ACHN (cell line): ENCODE results near the gene CLDN9.

Experiments used
- DNase-seq: peaks from one replicate; pipeline ENCODE4 v3.0.0-alpha.2; 2015
- in situ Hi-C: cut with HindIII; loops from 2 replicates; pipeline ENCODE4 v1.10.0; 2017; ENCODE audit warnings: low sequenced_read_pairs, low pct_ligation_motif_present, low pct_unique_long_range_greater_than_20kb

CLDN9 gene

DNA sequence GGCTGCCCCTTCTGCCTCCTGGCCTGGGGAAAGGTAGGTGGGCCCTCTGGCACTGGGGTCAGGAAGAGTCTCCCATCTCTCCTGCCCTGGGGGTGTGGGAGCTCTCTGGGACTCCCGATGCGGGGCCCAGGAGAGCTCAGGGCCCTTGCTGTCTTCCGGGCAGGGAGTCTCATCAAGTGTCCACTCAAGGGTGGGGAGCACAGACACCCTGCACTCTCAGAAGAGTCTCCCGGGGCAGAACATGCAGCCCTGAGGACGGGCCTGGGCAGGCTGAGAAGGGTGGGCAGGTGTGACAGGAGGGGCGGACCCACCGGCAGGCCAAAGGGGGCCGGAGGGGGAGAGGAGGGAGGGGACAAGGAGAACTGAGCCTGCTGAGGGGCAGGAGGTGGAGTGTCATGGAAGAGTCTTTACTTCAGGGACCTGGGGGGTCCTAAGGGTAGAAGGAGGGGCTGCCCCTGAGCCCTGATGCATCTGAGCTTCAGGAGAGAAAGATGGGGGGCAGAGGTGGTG, 24.1 kb upstream of the CLDN9 start:
- in situ Hi-C loops = no loop called here
- DNase-seq = no peak

DNA sequence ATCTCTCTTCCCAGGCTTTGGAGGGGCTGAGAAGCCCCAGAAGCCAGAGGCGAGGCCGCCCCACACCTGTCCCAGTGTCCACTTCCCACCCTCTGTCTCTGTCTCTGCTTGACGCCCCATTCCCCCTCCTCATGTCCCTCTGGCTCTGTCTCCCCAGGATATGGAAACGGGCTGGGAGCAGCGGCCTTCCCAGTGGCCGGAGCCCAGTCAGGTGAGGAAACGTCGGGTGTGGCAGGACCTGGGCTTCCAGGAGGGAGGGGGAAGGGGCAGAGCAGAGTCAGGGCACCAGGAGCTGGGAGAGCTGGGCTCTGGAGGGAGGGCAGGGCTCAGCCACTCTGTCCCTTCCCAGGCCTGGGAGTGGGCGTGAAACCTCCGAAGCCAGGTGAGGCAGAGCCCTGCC, 21.8 kb upstream of the CLDN9 start:
- in situ Hi-C loops = no loop called here
- DNase-seq = no peak

DNA sequence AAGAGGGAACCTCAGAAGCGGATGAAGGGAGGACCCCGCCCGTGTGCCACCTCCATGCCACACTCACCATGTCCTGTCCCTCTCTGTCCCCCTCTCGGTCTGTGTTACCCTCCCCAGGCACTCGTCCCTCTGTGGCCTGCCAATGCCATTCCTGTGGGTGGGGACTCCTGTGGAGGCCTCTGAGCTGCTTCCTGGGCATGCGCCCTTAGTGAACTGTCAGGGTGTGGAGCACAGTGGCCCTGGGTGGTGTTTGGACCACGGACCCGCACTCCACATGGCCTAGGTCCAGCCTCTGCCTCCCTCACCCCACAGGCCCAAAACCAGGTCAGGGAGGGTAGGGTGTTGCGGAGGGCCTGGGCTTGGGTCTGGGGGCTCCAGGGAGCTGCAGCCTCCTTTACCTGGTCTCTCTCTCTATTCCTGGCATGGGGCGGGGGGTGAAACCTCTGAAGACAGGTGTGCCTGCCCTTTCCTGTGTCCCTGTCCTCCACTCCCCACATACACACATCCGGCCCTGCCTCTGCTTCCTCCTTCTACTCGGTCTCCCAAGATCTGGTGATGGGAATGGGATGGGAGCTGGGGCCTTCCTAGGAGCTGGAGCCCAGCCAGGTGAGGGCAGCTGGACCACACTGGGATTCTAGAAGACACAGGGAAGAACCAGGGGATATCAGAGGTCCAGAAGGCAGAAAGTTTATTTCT, 21.0 kb upstream of the CLDN9 start:
- DNase-seq = no peak
- in situ Hi-C loops = no loop called here

DNA sequence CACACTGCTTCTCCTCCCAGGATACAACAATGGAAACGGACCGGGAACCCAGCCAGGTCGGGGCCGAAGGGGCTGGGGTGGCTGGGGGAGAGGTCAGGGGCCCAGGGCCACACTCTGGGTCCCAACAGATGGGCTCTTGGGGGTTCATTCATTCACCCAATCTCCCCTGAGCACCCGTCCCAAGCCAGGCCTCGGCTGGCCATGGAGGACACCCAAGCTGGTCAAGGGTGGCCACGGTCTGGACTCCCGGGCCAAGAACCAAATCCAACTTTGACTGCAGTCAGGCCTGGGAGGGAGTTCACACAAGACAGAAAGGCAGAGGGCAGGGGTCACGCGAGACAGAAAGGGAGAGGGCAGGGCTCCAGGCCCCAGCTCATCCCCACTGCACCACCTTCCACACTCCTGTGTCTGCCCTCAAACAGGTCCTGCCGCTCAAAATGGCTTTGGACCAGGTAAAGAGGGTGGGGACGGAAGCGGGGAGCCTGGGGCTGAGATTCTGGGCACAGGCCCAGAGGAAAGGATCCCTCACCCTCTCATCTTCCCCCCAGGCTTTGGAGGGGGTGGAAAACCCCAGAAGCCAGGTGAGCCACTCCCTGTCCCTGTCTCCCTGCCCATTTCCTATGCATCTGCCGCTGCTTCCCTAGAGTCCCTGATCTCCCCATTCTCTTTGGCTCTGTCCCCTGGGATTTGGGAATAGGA, 20.2 kb upstream of the CLDN9 start:
- DNase-seq = no peak
- in situ Hi-C loops = no loop called here

DNA sequence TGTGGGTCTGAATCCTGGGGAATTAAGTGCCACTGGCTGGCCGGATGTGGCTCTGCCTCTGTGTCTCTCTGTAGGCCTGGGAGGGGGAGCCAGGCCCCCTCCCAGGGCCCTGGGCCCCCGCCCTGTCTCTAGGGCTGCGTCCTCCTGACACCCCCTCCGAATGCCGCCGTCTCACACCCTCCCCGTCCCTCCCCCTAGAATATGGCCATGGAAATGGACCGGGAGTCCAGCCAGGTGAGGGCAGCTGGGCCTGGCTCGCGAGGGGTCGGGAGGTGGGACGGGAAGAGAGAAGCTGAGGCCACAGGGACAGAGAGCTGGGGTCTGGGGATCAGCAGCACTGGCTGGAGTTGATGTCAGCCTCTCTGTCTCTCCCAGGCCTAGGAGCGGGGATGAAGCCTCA, 16.4 kb upstream of the CLDN9 start:
- no peak for DNase-seq
- in situ Hi-C loops = no loop called here

DNA sequence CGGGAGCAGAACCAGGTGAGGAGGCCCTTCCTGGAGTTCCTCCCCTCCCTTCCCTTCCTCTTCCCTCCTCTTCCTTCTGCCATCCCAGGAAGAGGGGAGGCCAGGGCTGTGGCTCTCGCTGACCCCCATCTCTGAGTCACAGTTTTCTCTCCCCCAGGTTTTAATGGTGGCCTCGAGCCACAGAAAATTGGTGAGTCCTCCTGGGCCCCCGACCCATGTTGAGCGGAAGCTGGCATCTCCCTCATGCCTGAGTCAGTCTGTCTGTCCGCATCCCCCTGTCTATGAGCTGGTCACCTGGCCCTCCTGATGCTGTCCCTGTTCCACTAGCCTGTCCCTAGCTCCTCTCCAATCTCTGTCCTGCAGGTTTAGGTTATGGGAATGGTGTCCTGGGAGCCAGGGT, 12.8 kb upstream of the CLDN9 start:
- in situ Hi-C loops = no loop called here
- DNase-seq = no peak

DNA sequence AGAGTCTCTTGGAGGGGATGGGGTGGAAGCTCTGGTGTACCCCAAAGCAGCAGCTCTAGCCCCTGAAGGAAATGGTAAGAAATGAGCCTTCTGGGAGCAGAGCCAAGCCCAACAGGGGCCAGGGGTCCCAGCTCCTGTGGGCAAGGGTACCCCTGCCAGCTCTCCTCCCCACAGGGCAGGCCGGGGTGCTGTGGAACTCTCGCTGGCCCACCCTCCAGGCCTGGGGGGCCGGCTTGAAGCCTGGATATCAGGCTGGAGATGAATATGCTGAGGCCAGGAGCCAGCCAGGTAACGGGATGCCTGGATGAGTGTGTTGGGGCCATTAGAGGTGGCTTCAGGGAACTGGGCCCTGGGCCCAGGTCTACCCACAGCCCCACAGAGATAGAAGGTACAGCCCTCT, 12.2 kb upstream of the CLDN9 start:
- in situ Hi-C loops = no loop called here
- no peak for DNase-seq

DNA sequence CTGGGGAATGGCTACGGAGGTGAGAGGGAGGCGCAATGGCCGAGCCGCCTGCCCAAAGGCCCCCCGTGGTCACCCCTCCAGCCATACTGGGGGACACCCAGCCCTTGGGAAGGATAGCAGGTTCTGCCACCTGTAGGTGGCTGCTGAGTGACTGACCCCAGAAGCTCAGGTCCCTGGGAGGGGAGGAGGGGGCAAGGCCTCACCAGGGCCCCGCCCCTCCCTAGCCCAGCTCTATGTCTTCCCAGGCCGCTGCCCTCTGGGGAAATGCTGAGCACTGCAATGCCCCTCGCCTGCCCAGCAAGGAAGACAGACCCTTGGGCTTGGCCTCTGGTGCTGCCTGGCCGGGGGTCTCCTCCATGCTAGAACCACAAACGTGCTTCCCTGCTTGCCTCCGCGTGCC, 11.4 kb upstream of the CLDN9 start:
- DNase-seq = no peak
- in situ Hi-C loops = no loop called here

DNA sequence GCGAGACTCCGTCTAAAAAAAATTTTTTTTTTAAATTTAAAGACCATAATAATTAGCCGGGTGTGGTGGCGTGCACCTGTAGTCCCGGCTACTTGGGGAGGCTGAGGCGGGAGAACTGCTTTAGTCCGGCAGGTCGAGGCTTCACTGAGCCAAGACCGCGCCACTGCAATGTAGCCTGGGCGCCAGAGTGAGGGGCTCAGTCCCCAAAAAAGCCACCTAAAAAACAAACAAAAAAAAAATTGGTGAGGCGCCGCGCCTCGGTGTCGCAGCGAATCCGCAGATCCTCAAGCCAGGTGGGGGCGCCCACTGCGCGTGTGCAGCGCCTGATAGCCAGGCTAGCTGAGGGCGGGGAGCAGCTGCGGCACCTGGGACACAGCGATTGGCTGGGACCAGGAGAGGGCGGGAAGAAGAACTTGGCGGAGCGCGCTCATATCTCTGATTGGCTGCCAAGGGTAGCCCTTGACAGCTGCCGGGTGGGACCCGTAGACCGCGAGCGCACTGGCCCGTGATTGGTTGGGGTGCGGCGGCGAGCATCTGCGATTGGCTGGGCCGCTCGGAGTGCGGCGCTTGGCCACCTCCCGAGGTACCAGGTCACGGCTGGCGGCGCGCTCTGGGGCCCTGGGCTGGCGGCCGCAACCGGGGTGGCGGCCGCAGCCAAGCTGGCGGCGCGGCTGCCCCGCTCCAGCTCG, 9.0 kb upstream of the CLDN9 start:
- in situ Hi-C loops = no loop called here
- peak; percentile 100 for DNase-seq

DNA sequence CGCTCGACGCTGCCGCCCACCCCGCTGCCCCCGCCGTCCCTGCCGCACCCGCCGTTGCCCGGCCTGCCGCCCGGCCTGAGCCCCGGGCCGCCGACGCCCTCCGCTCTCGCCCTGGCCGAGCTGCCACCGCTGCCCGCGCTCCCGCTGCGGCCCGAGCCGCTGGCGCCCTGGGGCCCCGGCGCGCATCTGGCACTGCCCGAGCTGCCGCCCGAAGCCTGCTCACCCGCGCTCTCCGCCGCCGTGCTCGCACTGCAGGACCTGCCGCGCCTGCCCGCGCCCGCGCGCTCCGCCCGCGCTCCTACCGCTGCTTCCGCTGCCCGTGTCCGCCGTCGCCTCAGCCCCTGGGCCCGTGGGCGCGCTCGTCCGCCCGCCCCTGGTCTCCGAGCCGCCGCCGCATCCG, 8.4 kb upstream of the CLDN9 start:
- in situ Hi-C loops = no loop called here
- peak; percentile 40 for DNase-seq

DNA sequence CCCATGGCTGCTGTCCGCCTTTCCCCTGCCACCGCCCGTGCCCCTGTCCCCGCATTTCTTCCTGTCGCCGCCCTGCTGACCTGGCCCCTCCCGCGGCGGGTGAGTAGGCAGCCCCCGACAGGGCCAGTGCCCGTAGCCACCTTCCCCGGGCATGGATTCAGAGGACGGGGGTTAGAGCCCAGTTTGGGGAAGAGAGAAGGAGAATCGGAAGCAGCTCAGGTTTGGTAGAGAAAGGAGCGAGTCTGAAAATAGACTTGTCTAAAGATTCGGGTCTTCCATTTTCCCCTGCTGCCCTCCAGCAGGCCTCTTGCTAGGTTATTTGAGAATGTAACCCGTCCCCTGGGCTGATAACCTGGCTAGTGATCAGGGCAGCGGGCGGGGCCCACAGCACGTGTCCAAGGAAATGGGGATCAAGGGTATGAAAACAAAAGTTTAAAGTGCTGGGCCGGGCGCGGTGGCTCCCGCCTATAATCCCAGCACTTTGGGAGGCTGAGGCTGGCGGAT, 7.9 kb upstream of the CLDN9 start:
- in situ Hi-C loops = no loop called here
- peak; percentile 50 for DNase-seq

DNA sequence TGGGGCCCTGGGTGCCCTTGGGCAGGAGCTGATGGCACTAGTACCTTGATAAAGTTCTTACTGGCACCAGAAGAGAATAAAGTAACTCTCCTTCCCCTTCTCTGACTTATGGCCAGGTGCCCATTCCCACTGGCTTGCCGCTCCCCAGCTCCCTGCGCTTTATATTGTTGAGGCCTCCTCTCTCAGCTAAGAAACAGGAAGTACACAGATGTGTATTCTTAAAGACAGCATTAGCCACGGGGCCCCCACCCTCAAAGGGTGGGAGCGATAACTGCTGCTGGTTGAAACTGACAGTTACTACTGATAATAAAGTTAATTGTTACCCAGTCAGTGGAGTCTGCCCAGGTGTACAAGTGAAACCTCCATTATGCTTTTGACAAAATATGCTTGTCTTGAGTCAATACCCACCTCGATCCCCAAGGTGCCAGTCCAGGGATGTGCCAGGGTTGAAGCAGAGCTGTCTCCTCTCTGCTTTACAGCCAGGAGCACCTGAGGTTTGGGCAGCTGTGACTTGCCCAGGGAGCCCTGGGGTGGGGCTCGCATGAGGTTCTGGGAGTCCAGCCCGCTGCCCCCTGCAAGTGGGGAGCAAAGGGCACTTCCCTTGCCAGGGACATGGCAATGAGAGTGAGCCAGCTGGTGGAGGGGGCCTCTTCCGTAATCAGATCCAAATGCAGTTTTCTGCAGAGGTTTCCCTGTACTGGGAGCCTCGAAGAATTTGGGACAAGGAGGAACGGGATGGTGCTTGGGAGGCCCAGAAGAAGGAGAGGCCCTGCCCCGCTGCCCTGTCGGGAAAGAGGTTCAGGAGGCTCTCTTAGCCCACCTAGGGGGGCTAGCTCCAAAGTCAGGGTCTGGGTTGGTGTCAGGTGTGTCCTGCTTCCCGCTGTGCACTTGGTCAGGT, 5.4 kb upstream of the CLDN9 start:
- DNase-seq = no peak
- in situ Hi-C loops = no loop called here

DNA sequence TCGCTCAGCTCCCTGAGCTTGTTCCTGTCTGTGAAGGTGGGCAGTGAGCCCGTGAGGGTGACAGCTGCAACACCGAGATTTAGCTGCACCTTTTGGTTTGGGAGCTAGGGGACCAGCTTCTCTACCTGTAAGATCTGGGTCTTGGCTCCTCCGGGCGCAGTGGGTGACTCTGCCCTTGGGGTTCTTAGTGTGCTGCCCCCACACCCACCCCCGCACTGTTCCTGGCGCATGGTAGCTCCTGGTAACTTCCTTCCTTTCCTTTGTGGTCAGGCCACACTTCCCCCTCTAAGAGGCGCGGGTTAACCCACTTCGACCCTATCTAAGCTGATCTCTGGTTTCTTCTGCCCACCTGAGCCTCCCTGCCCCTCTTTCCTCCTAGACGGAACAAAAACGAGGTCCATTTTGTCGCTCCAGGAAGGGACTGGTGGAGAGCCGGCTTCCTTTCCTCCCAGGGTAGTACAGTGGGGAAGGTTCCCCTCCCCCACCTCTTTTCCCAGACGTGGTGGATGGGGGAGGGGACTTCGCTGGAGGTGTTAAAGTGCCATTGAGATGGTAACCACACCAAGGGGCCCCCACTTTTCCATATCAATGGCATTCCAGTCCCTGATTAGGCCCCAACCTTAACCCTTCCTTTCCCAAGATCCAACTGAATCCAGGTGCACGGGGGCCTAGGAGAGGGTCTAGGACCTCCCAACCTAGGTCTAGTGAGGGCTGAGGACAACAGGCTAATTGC, 4.6 kb upstream of the CLDN9 start:
- in situ Hi-C loops = no loop called here
- no peak for DNase-seq

DNA sequence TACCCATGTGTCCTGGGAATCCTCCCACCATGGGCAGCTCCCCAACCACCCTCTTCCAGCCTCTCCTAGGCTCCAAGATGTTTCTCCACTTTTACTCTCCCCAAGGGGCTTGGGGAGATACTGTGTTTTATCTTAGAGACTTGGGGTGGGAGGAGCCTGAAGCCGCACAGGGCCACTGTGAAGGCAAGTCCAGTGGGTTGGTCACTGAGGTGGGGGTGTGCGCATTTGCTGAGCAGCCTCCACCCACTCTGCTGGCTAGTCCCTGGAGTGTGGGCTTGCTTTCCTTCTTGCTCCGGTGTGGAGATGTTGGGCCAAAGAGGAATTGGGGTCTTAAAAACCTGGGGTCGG, 4.1 kb upstream of the CLDN9 start:
- in situ Hi-C loops = no loop called here
- no peak for DNase-seq

DNA sequence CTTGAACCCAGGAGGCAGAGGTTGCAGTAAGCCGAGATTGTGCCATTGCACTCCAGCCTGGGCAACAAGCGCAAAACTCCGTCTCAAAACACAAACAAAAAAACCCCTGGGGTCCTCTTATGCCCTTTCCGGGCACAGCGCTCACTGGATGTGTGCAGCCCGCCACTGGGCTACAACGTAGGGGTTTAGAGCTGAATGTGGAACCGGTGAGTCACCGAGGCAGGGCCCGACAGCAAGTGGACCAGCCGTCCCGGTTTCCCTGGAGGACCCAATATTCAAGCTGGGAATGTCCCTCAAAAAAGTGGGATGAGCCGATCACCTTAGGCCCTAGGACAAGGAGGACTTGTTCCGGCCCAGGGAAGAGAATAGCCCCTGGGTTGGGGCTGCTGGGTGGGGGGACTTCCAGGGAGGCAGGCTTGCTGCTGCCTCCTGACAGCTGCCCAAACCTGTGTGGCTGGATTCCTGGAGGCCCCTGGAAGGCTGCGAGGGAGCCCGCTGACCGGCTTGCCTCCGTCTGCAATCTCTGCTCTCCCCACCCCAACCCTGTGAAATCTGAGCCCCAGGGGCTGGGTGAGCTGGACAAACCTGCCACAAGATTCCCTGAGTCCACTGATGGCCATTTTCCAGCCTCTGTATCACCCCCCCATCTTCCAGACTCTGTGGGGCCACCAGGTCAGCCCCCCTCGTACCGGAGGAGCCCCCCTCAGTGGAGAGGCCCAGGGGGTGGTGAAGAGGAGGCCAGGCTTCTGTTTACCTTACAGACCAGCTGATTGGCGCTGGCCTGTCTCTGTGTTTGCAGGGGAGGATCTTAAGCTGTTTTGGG, 2.9 kb upstream of the CLDN9 start:
- in situ Hi-C loops = no loop called here
- no peak for DNase-seq

DNA sequence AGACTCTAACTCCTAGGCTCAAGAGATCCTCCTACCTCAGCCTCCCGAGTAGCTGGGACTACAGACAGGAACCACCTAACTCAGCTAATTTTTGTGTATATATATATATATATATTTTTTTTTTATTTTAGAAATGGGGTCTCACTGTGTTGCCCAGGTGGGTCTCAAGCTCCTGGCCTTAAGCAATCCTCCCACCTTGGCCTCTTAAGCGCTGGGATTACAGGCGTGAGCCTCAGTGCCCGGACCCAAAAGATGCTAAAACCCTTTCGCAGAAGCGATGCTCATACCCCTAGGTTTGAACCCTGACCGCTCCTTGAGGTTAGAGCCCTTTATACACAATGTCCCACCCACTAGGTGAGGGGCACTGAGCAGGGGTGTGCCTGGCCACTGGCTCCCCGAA, 2.2 kb upstream of the CLDN9 start:
- DNase-seq = no peak
- in situ Hi-C loops = no loop called here

DNA sequence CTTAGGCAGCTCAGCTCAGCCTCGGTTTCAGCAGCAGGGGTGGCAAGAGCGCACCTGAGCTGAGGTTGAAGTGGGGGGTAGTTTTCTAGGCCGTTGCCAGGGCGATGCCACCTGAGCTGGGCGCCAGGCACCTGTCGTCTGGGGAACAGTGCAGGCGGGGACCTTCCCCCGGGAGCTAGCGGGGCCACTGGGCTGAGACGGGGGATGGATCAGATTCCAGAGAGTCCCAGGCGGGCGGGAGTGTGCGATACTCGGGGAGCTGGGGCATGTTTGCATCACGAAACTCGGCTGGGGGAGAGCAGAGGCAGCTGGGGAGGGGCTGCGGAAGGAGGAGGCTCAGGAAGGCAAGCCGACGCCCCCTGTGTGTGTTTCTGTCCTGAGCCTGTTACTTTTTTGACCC, 477 bp upstream of the CLDN9 start:
- in situ Hi-C loops = no loop called here
- DNase-seq = no peak
